ENCODE results near the gene CTRL.

Gene CTRL

GRCh38 chr16:67928147-67928546 is 3.5 kb downstream of the CTRL start:
- no peak for TF ChIP-seq TAF1 (IDR thresholded peaks at IDR 0.05; ENCODE audit: borderline replicate concordance, low read depth, low read length)
- TF ChIP-seq POLR2AphosphoS5 (IDR thresholded peaks at IDR 0.05; ENCODE audit: low read depth, low read length) = peak; percentile 45; the same call in 1 of the 2 replicates
- TF ChIP-seq POLR2A (IDR thresholded peaks at IDR 0.05; ENCODE audit: low read depth, low read length) = 0 out of 2 replicates have a peak, but pooled peaks have one; percentile 5
- no peak for FAIRE-seq
- no peak for DNase-seq (ENCODE audit: insufficient read length)

GRCh38 chr16:67927131-67927941 is 4.3 kb downstream of the CTRL start:
- TF ChIP-seq TAF1 (IDR thresholded peaks at IDR 0.05; ENCODE audit: borderline replicate concordance, low read depth, low read length) (no peak), POLR2A (IDR thresholded peaks at IDR 0.05; ENCODE audit: low read depth, low read length) (no peak), POLR2AphosphoS5 (IDR thresholded peaks at IDR 0.05; ENCODE audit: low read depth, low read length) (0 out of 2 replicates have a peak, but pooled peaks have one; percentile 10)
- FAIRE-seq (no peak), DNase-seq (ENCODE audit: insufficient read length) (no peak)

- TF ChIP-seq TAF1 (IDR thresholded peaks at IDR 0.05; ENCODE audit: borderline replicate concordance, low read depth, low read length) = no peak
- TF ChIP-seq POLR2AphosphoS5 (IDR thresholded peaks at IDR 0.05; ENCODE audit: low read depth, low read length) = no peak
- TF ChIP-seq POLR2A (IDR thresholded peaks at IDR 0.05; ENCODE audit: low read depth, low read length) = no peak
- FAIRE-seq (no peak), DNase-seq (ENCODE audit: insufficient read length) (no peak)
Observed at GRCh38 chr16:67926181-67926750, 5.4 kb downstream of the CTRL start.

GRCh38 chr16:67924140-67924906 is 7.3 kb downstream of the CTRL start:
- FAIRE-seq (no peak), DNase-seq (ENCODE audit: insufficient read length) (no peak)
- no peak for TF ChIP-seq TAF1 (IDR thresholded peaks at IDR 0.05; ENCODE audit: borderline replicate concordance, low read depth, low read length)
- no peak for TF ChIP-seq POLR2AphosphoS5 (IDR thresholded peaks at IDR 0.05; ENCODE audit: low read depth, low read length)
- TF ChIP-seq POLR2A (IDR thresholded peaks at IDR 0.05; ENCODE audit: low read depth, low read length) = no peak

- TF ChIP-seq POLR2A (IDR thresholded peaks at IDR 0.05; ENCODE audit: low read depth, low read length) (no peak), POLR2AphosphoS5 (IDR thresholded peaks at IDR 0.05; ENCODE audit: low read depth, low read length) (no peak), TAF1 (IDR thresholded peaks at IDR 0.05; ENCODE audit: borderline replicate concordance, low read depth, low read length) (no peak)
- DNase-seq (ENCODE audit: insufficient read length) = no peak
Observed at GRCh38 chr16:67923414-67924116, 8.1 kb downstream of the CTRL start.

GRCh38 chr16:67922740-67923139 is 8.9 kb downstream of the CTRL start:
- FAIRE-seq = no peak
- no peak for DNase-seq (ENCODE audit: insufficient read length)
- TF ChIP-seq POLR2A (IDR thresholded peaks at IDR 0.05; ENCODE audit: low read depth, low read length) (no peak), TAF1 (IDR thresholded peaks at IDR 0.05; ENCODE audit: borderline replicate concordance, low read depth, low read length) (no peak), POLR2AphosphoS5 (IDR thresholded peaks at IDR 0.05; ENCODE audit: low read depth, low read length) (no peak)

More at GRCh38 chr16:67923414-67924116, 8.1 kb downstream of the CTRL start:
- FAIRE-seq = no peak

GRCh38 chr16:67922221-67922620 is 9.4 kb downstream of the CTRL start:
- no peak for FAIRE-seq
- TF ChIP-seq POLR2A (IDR thresholded peaks at IDR 0.05; ENCODE audit: low read depth, low read length) (no peak), TAF1 (IDR thresholded peaks at IDR 0.05; ENCODE audit: borderline replicate concordance, low read depth, low read length) (no peak), POLR2AphosphoS5 (IDR thresholded peaks at IDR 0.05; ENCODE audit: low read depth, low read length) (no peak)

GRCh38 chr16:67919622-67920221 is 11.9 kb downstream of the CTRL start:
- DNase-seq (ENCODE audit: insufficient read length) (no peak), FAIRE-seq (no peak)
- no peak for TF ChIP-seq POLR2A (IDR thresholded peaks at IDR 0.05; ENCODE audit: low read depth, low read length)
- no peak for TF ChIP-seq POLR2AphosphoS5 (IDR thresholded peaks at IDR 0.05; ENCODE audit: low read depth, low read length)
- no peak for TF ChIP-seq TAF1 (IDR thresholded peaks at IDR 0.05; ENCODE audit: borderline replicate concordance, low read depth, low read length)

More at GRCh38 chr16:67922221-67922620, 9.4 kb downstream of the CTRL start:
- DNase-seq (ENCODE audit: insufficient read length) = no peak

GRCh38 chr16:67917852-67918236 is 13.8 kb downstream of the CTRL start:
- DNase-seq (ENCODE audit: insufficient read length) = no peak
- no peak for FAIRE-seq
- no peak for TF ChIP-seq POLR2AphosphoS5 (IDR thresholded peaks at IDR 0.05; ENCODE audit: low read depth, low read length)
- no peak for TF ChIP-seq POLR2A (IDR thresholded peaks at IDR 0.05; ENCODE audit: low read depth, low read length)
- no peak for TF ChIP-seq TAF1 (IDR thresholded peaks at IDR 0.05; ENCODE audit: borderline replicate concordance, low read depth, low read length)

GRCh38 chr16:67917140-67917851 is 14.4 kb downstream of the CTRL start:
- FAIRE-seq = no peak
- DNase-seq (ENCODE audit: insufficient read length) = no peak
- TF ChIP-seq POLR2A (IDR thresholded peaks at IDR 0.05; ENCODE audit: low read depth, low read length) (no peak), TAF1 (IDR thresholded peaks at IDR 0.05; ENCODE audit: borderline replicate concordance, low read depth, low read length) (no peak), POLR2AphosphoS5 (IDR thresholded peaks at IDR 0.05; ENCODE audit: low read depth, low read length) (no peak)

Data from GM12892 (cell line).